Embryonic facial prominence (tissue), 1 donor: ENCODE measurements around the gene PCDHA1.
A peak's percentile ranks its signal among the peaks of the same experiment; 100 is the strongest.

ENCODE experiments used
- DNase-seq: peaks from one replicate; pipeline ENCODE4 v3.0.0-alpha.2; 2016; ENCODE audit errors: extremely low spot score

The PCDHA1 gene

GRCh38 chr5:140988100-140988499, 202.2 kb downstream of the PCDHA1 start:
- peak; percentile 15 for DNase-seq

- DNase-seq = no peak
Measured at GRCh38 chr5:140988608-140989007, 202.7 kb downstream of the PCDHA1 start.

DNA sequence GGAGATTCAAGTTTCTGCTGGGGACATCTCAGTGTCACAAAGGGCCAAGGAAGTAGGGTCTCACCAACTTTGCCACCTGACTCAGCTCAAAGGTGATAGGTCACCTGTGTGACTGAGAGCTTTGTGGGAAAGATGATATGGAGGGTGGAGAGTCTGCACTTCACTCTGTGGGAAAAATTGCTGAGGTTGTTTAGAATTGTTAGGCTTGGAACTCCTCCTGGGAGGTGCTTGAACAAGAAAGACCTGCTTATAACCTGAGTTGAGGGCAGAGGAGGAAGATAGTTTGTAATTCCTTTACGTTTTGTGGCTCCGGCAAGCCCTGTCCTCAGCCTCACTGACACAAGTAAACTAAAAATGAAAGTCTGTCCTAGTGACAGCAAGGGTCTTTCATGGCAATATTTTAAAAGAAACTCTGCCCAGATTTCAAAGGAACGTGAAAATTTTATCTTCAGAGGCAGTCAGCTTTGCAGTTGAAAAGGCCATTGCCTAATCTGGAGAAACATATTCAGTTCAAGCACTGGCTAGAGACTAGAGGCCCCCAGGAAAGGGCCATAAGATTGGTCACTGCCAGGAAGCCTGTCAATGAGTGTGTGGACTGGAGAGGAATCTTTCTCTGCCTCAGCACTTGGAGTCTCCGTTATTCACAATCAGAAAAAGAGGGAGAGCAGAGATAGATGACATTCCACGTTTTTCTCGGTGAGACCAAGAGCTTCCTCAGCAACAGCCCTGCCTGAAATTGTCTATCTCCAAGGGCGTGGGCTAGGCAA, 203.5 kb downstream of the PCDHA1 start:
- no peak for DNase-seq

DNA sequence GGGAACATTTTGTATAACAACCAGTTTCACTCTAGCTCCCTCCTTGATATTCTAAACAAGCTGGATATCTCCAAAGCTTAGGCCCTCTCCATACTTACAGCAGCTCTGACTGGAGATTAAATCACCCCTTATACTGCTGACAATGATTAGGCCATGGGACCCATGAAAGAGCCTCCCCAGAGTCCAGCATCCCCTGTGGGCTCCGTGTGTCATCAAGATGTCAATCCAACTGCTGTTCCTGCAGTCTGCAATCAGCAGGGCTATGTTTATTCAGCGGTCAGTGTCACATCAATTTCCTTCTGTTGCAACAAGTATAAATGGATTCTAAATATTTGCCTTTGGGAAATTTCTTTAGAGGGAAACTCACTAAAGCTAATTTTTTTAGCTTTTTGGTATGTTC, 206.9 kb downstream of the PCDHA1 start:
- no peak for DNase-seq

DNA sequence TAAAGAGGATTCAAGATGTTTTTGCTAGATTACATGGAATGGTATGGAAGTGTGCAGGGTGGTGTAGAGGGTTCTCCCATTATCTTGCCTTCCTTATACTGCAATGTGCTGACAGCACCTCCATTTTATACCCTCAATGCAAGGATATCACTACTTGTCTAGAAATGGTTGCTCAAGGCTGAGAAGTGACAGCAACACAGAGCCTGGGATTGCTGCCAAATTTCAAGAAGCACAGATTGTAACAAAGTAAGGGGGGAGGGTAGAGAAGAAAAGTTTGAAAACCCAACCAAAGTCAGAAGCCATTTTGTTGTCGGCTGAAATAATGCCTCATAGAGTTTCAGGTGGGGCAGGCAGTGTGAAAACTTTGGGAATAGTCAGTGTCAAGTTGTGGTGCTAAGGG, 210.1 kb downstream of the PCDHA1 start:
- no peak for DNase-seq

- no peak for DNase-seq
Measured at GRCh38 chr5:140998921-140999410, 213.0 kb downstream of the PCDHA1 start.

DNA sequence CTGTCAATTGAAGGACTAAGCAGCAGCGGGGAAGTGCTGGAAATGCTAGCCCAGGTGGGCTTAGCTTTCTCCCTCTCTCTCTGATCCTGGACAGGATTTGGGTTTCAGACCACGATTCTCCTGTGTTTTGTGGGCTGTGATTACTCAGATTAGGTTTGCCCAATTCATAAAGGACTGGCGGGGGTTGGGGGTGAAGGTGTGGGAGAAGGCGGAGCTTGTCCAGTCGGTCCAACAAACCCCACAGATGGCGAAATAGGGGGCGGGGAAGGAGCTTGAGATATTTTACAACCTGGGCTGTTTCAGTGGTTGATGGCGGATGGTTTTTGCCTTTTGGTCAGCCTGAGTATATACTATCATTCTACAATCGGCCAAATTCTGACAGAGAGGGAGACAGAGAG, 215.5 kb downstream of the PCDHA1 start:
- no peak for DNase-seq

DNA sequence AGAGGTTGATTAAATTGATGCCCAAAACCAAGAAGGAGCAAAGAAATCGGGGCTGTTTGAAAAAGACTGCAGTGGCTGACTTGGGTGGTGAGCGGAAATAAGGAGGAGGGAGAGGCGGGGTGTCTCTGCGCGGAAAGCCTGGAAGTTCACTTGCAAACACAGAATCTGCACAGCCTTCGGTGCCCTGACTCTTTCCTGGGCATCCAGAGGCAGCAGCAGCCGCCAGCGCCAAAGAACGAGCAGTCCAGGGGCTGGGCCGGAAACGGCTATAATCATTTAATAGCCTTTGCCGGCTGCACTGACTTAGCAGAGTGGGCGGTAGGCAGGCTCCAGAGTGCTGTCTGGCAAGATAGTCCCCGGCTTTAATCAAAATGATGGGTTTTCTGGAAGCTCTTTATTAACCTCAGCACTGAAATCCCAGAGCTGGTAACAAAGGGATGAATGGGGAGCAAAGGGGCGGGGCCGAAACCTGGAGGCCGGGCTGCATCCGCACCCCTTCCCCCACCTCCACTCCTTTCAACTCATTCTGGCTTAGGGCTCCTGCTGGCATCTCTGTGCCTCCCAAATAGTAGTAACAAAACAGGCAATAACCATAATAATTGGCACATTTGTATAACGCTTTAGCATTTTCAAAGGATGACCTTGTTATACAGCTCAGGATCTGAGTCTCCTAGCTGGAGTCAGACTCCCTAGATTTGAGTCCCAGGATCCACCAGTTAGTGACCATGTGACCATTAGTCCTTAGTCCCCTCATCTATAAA, 216.1 kb downstream of the PCDHA1 start:
- DNase-seq = no peak

DNA sequence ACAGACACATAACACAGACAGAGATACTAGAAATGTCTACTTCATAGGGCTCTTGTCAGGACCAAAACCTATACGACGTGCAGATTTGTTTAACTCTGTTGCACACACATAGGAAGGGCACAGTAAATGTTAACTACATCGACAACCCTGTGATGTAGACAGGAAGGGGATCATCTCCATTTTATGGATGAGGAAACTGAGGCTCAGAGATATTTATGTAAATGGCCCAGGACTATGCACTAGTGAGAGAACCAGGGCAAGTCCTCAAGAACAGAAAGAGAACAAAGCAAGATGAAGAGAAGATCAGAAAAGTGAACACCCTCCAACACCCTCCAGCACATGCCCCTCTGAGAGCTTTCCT, 216.6 kb downstream of the PCDHA1 start:
- no peak for DNase-seq

DNA sequence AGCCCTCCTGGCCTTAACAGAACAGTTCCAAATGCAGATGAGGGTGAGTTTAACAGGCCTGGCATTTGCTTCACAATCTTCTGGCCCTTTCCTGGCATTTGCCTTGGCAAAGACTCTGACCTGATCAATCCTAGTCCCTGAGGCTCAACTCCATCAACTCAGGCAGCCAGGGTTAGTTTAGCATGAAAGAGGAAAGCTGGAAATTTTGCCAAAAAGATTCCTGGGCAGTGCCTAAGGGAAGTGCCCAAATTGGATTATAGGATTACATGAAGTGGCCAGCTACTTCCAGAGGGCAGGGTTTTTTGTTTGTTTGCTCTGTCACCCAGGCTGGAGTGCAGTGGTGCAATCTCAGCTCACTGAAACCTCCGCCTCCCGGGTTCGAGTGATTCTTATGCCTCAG, 217.1 kb downstream of the PCDHA1 start:
- DNase-seq = no peak

GRCh38 chr5:141003791-141004611, 218.1 kb downstream of the PCDHA1 start:
- DNase-seq = no peak

- DNase-seq = no peak
Measured at GRCh38 chr5:141007791-141008190, 221.9 kb downstream of the PCDHA1 start.

- no peak for DNase-seq
Measured at GRCh38 chr5:141010047-141010793, 224.3 kb downstream of the PCDHA1 start.

DNA sequence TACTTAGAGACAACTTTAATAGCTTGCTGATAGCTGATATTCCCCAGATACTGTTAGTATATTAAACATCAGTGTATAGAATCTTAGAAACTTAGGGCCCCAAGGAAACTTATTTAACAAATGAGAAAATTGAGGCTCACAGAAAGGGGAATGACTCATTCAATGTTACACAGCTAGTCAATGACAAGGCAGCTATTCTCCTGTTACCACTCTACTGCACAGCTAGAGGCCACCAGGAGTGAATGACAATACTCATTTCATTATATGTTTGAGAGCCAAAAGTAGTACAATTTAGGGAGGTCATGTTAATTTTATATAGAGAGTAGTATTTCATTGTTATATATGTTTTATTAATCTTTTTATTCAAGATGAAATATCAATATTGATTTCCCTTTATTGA, 232.0 kb downstream of the PCDHA1 start:
- no peak for DNase-seq

- DNase-seq = no peak
Measured at GRCh38 chr5:141022384-141022783, 236.4 kb downstream of the PCDHA1 start.

DNA sequence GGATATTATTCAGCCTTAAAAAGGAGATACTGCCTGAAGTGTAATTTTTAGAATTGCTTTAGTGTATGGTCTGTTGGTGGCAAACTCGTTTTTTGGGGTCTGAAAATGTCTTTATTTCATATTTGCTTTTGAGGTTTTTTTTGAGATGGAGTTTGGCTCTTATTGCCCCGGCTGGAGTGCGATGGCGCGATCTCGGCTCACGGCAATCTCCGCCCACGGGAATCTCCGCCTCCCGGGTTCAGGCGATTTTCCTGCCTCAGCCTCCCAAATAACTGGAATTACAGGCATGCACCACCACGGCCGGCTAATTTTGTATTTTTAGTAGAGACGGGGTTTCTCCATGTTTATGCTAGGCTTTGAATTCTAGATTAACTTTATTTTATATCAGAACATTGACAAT, 245.1 kb downstream of the PCDHA1 start:
- DNase-seq = no peak

DNA sequence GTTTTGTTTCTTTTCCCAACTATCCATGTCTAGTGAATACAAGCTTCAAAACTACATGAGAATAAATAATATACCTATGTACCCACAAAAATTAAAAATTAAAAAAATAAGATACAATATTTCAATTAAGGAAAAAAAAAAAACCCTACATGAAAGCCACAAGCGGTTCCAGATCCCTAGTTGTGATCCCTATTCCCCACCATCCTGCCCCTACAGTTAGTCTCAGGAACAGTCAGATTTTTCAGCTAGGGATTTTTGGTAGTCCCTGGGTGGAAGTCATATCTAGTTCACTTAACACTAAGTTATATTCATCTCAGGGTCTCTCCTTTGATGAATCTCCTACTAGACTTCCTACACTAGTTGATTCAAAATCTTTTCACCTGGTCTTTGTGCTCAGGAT, 246.7 kb downstream of the PCDHA1 start:
- no peak for DNase-seq

- DNase-seq = no peak
Measured at GRCh38 chr5:141039061-141039460, 253.1 kb downstream of the PCDHA1 start.

- DNase-seq = no peak
Measured at GRCh38 chr5:141039517-141039916, 253.6 kb downstream of the PCDHA1 start.

DNA sequence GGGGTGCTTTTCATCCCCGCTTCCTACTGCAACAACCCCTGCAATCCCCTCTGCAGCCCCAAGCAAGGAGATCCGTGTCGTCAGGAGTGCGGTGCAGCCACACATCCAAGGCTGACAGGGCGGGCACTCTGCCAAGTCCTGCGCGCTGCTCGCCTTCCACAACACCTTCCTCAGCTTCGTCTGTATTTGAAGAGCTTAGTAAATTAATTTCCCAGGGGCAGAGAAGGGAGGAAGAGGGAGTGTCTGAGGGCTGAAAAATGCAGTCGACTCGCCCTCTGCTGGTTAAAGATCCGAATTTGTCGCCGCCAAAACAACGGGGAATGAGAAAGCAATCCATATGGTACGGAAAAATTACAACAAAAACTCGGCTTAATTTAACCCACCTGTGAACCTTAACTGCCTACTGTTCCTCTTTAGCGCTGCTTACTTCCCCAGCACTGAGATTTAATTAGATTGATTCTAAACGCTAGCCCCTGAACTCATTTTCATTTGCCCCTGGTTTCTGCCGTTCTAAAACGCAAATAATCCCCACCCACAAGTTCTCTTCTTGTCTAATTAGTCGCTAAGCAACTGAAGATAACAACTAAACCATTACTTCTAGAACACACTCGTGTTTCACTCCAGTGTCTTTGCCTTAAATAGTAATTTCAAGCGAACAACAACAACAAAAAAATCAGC, 254.3 kb downstream of the PCDHA1 start:
- DNase-seq = peak; percentile 61
